ENCODE results near the gene HBS1L.

- TF ChIP-seq CTCF (optimal IDR thresholded peaks at IDR 0.05 in 1 of 3, IDR thresholded peaks at IDR 0.05 in 1 of 3, conservative IDR thresholded peaks at IDR 0.05 in 1 of 3; ENCODE audit: extremely low read depth in 1 of 3, insufficient read depth in 2 of 3, low read length in 3 of 3) (no peak), EZH2 (IDR thresholded peaks at IDR 0.05; ENCODE audit: low read length) (no peak)
These were observed 90.0 kb downstream of the HBS1L start for GRCh38 chr6:134964451-134965203.

Measured in keratinocyte (primary cell).